ENCODE data around the gene EDN3.

- TF ChIP-seq CTCF (IDR thresholded peaks at IDR 0.05): no peak
- no peak for TF ChIP-seq POLR2A (IDR thresholded peaks at IDR 0.05)
These were observed 45.2 kb upstream of the EDN3 start for GRCh38 chr20:59255256-59255655.
